Measurements from ENCODE around the gene LCNL1. TPM values are rescaled to one million over a fixed set of nuclear protein-coding genes. Genes with fewer than 3 reads are reported as not detected.

Gene LCNL1
- total and polyA plus RNA-seq, 2 of the 13 experiments (the other 11 are each of a cell fraction or from before 2014, with no cell fraction given): not detected

DNA sequence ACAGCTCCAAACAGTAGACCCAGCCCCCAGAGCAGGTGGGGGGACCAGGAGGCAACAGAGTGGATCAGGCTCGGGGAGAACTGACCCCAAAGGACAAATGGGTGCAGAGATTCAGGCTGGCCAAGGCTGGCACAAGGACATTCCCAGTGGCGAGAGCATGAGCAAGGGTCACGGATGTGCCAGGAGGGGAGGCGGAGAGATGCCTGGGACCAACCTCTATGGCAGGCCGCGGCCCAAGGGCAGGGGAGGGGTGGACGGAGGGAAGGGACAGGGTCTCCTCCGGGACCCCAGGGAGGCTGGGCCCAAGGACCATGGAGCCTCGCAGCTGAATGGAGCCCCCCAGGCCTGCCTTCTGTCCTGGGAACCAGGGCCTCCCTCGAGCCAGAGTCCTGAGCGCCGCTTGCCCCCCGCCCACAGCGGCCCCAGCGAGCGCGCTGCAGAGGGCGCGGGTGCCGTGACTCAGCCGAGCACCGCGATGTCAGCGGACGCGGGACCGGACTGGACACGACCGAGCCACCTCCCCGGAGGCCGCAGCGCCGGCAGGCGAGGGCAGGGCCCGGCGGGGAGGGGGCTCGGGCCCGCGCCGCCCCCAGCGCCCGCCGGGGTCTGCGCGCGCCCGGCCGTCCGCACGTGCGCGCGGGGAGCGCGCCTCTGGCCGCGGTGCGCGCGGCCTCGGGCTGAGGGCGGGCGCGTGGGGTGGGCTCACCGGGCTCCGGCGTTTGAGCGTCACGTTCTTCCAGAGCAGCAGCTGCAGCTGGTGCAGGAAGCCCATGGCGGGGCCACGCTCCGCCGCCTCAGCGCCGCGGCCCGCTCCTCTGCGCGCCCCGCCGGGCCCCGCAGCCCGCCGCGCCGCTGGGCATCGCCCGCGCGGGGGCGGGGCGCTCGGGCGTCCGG is 44.8 kb downstream of the LCNL1 start, which contains the start of gene ABCA2 (continued):
- TF ChIP-seq PITX1 (CRISPR knock-in tag; IDR thresholded peaks at IDR 0.05): 0 out of 2 replicates have a peak, but pooled peaks have one; percentile 14
- TF ChIP-seq GABPB1 (CRISPR knock-in tag; IDR thresholded peaks at IDR 0.05): peak; percentile 29; the same call in 1 of the 2 replicates
- no peak for TF ChIP-seq DRAP1 (CRISPR knock-in tag; IDR thresholded peaks at IDR 0.05)
- TF ChIP-seq HNRNPL (IDR thresholded peaks at IDR 0.05; ENCODE audit: low read depth, low read length): peak; percentile 75; the same call in 1 of the 2 replicates
- 0 out of 2 replicates have a peak, but pooled peaks have one; percentile 6 for TF ChIP-seq ZSCAN20 (CRISPR knock-in tag; IDR thresholded peaks at IDR 0.05; ENCODE audit: borderline replicate concordance)
- no peak for TF ChIP-seq REPIN1 (CRISPR knock-in tag; IDR thresholded peaks at IDR 0.05; ENCODE audit: borderline replicate concordance, low read depth)

DNA sequence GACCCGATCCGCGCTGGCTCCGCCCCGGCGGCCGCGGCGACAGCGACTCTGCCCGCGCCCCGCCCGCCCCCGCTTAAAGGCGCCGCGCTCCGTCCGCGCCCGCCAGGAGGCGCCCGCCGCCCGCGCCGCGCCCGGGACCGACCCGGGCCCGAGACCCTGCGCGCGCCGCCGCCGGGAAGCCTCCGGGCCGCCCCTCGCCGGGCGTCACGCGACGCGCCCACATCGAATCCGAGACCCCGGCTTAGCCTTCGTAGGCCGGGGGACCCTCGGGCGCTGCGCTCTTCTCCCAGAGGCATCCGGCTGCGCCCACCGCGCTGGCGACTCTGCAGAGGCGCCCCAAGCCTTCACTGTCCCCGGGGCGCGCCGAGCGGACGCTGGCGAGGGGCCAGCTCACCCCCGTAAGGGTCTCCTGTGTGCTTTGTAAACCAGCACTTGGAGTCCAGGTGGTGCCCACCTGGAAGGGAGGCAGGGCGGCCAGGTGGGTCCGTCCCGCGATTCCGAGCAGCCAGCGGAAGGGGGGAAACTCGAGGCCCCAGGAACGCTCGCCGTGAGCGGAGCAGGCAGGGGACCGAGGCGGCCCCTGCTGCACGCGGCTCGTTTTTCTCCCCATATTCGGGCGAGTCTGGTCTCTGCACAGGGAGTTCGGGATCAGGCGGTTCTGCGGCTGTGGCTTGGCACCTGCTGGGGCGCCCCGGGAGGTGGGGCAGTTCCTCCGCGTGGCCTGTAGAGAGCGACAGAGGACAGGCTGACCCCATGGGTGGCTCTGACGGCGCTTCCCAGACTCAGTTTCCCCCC is 45.7 kb downstream of the LCNL1 start:
- no peaks in the 10 kb centered on the region for H4K20me1 ChIP-seq (ENCODE audit: insufficient read depth, low read length)
- in situ Hi-C loops (cut with HindIII; ENCODE audit: extremely low pct_ligation_motif_present, low pct_unique_long_range_greater_than_20kb) (no loop called here), intact Hi-C loops (cut with micrococcal nuclease; ENCODE audit: unreplicated experiment) (no loop called here)
- CTCF ChIA-PET (ENCODE audit: low intra/inter-chr PET ratio, low total read pairs): interaction anchor here (1.1 to 1.4 kb wide), 3 partner anchors 27 to 80 kb away, joined by 3 to 4 read pairs (median 4); no protein-coding TSS in a partner anchor
- POLR2A ChIA-PET: interaction anchor here (1.0 to 1.6 kb wide), 6 partner anchors 27 to 79 kb away, joined by 3 to 6 read pairs (median 4); partner anchors contain the start of genes CLIC3 and SAPCD2
- BruUV-seq (replicated peaks): no TSS peak
- H3K36me3 ChIP-seq (replicated peaks in 1 of 2; ENCODE audit: control insufficient read depth in 1 of 2, insufficient read depth in 2 of 2, low read length in 2 of 2): no peaks in the 10 kb centered on the region
- peaks cover 0 to 19% of the 10 kb centered on the region in 2 experiments; a peak in 2 of 5 replicates for H3K27me3 ChIP-seq (ENCODE audit: control insufficient read depth in 1 of 2, insufficient read depth in 2 of 2, low read length in 2 of 2)
- WGBS (ENCODE audit: low lambda C conversion rate): 0% methylated on average over 4 of the region's 98 CpGs
- peak; percentile 47 for ATAC-seq
- no peaks in the 10 kb centered on the region for H3K79me2 ChIP-seq (ENCODE audit: insufficient read depth, low read length)
- no peak overlapping the region for H2AFZ ChIP-seq (ENCODE audit: low read length)
- H3K9me3 ChIP-seq (ENCODE audit: low read length): no peaks in the 10 kb centered on the region
- no peak overlapping the region for H3K27ac ChIP-seq (ENCODE audit: extremely low read length, insufficient read depth, low read length)
- peaks cover 85% of the 10 kb centered on the region for H3K4me1 ChIP-seq (ENCODE audit: insufficient read depth, low read length)
- no peak for FAIRE-seq
- DNase-seq (ENCODE audit: low spot score): no peak
- H3K4me3 ChIP-seq (replicated peaks in 1 of 3; ENCODE audit: insufficient read depth in 1 of 3, low read depth in 2 of 3, low read length in 3 of 3): peak overlapping the region; percentile 35 to 78 (median 46)
- peak overlapping the region; percentile 95 for H3K4me2 ChIP-seq (ENCODE audit: low read depth, low read length)
- H3K9ac ChIP-seq (ENCODE audit: insufficient read depth, low read depth, low read length): peak overlapping the region; percentile 57; the same call in 1 of the 2 replicates
- TF ChIP-seq ZNF549 (CRISPR knock-in tag; IDR thresholded peaks at IDR 0.05) (no peak), MXI1 (IDR thresholded peaks at IDR 0.05; ENCODE audit: borderline replicate concordance, low read depth, low read length) (0 out of 3 replicates have a peak, but pooled peaks have one; percentile 19), ZFP90 (CRISPR knock-in tag; IDR thresholded peaks at IDR 0.05; ENCODE audit: borderline replicate concordance) (0 out of 2 replicates have a peak, but pooled peaks have one; percentile 49), HOXD1 (CRISPR knock-in tag; IDR thresholded peaks at IDR 0.05) (no peak), ZNF124 (CRISPR knock-in tag; IDR thresholded peaks at IDR 0.05) (no peak), ZNF790 (CRISPR knock-in tag; IDR thresholded peaks at IDR 0.05; ENCODE audit: borderline replicate concordance) (no peak), ATRX (CRISPR knock-in tag; IDR thresholded peaks at IDR 0.05; ENCODE audit: borderline replicate concordance) (no peak), ZBTB1 (CRISPR knock-in tag; IDR thresholded peaks at IDR 0.05; ENCODE audit: borderline replicate concordance) (no peak), SP2 (CRISPR knock-in tag; IDR thresholded peaks at IDR 0.05) (0 out of 2 replicates have a peak, but pooled peaks have one; percentile 27), ZNF44 (CRISPR knock-in tag; IDR thresholded peaks at IDR 0.05) (no peak), ZFP37 (CRISPR knock-in tag; IDR thresholded peaks at IDR 0.05; ENCODE audit: borderline replicate concordance) (no peak), KLF13 (CRISPR knock-in tag; IDR thresholded peaks at IDR 0.05) (no peak), ZNF563 (CRISPR knock-in tag; IDR thresholded peaks at IDR 0.05) (peak; percentile 78; the same call in 1 of the 2 replicates)
